ENCODE results near the gene KIAA0753.

- TF ChIP-seq CTCF (IDR thresholded peaks at IDR 0.05; ENCODE audit: insufficient read depth, low read length) (no peak), POLR2AphosphoS5 (IDR thresholded peaks at IDR 0.05; ENCODE audit: low read depth) (no peak), REST (IDR thresholded peaks at IDR 0.05; ENCODE audit: insufficient replicate concordance, low read depth) (no peak), GABPA (IDR thresholded peaks at IDR 0.05; ENCODE audit: low read depth) (no peak), SPI1 (IDR thresholded peaks at IDR 0.05; ENCODE audit: borderline replicate concordance, low read depth) (no peak)
Measured at GRCh38 chr17:6541886-6542285, 98.6 kb downstream of the KIAA0753 start.

Measured in HL-60 (cell line).